ENCODE measurements around the gene GPR62.
A peak's percentile ranks its signal among the peaks of the same experiment; 100 is the strongest.
"Not testable (repeated sequence)": the region's sequence is repeated elsewhere in the genome, so short reads cannot be mapped to it uniquely, and the experiment has no call there.

Gene GPR62

DNA sequence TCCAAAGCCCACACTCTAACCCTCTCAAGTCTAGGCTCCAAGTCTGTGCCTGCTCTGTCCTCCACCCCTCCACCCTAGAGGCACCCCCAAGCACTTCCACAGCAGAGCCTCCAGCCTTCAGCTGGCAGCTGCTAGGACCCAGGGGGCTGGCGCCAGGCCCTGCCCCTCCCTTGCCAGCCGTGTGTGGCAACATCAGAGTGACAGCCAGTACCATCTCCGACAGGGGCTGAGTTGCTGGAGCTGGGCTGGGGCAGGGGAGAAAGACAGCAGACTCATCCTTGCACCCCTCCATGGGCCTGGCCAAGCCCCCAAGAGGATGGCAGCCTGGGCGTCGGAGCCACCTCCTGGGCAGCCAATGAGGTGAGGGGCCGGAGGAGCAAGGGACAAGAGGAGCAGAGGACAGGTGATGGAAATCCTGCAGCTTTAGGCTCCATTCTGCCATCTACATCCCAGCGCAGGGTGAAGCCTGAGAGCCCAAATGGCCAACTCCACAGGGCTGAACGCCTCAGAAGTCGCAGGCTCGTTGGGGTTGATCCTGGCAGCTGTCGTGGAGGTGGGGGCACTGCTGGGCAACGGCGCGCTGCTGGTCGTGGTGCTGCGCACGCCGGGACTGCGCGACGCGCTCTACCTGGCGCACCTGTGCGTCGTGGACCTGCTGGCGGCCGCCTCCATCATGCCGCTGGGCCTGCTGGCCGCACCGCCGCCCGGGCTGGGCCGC, at the start of gene GPR62:
Gene GPR62 (plus strand): TSS at position 207 of the 718 bp plus-strand sequence. CDS start 272 bp downstream, at position 479.
- DNase-seq = peak; percentile 42

DNA sequence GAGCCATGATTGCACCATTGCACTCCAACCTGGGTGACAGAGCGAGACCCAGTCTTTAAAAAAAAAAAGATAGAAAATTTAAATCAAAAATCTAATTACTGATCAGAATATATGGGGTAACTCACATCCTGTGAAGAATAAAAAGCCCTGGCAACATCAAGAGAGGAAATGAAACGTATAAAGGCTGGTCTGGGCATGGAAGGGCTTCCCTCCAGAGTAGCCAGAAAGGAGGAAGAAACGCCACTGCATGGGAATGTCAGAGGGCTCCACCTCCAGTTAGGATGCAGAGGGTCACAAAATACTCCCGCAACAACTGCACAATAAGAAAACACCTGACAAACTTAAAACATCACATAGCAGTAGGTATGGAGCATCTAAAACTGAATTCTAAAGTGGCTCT, 47.2 kb upstream of the GPR62 start:
- DNase-seq = no peak

DNA sequence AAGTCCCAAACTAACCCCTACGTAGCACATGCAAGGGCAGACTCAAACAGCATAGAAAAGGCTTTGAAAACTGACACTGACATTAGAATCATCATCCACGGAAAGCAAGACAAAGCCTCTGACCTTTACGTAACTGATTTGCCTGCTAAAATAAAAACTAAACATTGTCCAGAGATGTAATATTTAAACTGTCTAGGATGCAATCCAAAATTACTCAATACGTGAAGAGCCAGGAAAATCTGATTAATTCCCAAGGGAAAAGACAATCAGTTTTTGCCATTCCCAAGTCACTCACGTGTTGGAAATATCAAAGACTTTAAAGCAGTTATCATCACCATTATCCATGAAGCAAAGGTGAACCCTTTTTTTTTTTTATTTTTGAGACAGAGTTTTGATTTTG, 38.8 kb upstream of the GPR62 start:
- no peak for DNase-seq

- no peak for DNase-seq
Measured at GRCh38 chr3:51921081-51921578, 34.1 kb upstream of the GPR62 start.

DNA sequence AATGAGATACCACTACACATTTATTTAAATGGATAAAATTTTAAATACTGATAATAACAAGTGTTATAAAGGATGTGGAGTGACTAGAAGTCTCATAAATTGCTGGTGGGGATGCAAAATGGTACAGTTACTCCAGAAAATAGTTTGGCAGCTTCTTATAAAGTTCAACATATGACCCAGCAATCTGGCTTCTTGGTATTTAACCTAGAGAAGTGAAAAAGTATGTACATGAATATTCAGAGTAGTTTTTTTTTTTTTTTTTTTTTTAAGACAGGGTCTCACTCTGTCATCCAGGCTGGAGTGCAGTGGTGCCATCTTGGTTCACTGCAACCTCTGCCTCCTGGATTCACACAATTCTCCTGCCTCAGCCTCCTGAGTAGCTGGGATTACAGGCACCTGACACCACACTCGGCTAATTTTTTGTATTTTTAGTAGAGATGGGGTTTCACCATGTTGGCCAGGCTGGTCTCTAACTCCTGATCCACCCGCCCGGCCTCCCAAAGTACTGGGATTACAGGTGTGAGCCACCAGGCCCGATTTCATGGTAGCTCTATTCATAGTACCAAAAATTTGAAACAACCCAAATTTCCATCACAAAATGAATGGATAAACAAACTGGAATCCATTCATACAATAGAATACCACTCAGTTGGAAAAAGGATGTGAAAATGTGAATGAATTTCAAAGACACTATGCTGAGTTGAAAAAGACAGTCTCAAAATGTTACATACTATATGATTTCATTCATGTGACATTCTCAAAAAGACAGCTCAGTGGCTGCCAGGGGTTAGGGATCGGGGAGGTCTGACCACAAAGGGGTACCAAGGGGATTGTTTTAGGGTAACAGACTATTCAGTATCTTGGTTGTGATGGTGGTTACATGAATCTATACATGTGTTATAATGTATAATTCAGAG, 27.9 kb upstream of the GPR62 start:
- no peak for DNase-seq

DNA sequence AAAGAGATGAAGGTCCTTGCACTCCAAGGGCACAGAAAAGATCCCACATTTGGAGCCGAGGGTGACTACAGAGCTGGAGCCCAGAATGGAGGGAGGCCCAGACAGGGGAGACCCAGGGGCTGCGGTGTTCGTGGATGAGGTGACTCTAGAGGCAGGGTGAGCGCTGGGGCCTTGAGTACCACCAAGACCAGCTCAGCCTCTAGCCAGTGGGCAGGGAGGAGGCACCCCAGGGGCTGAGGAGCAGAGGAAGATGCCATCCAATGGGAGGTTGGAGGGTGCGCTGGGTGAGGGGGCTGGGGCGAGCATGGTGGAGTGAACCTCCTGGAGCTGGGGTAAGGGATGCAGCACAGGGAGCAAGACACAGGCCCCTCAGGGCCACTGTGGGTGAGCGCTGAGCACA, 26.7 kb upstream of the GPR62 start:
- DNase-seq = no peak

GRCh38 chr3:51928981-51929380, 26.2 kb upstream of the GPR62 start:
- DNase-seq = not testable (repeated sequence)

- no peak for DNase-seq
Measured at GRCh38 chr3:51929420-51930003, 25.7 kb upstream of the GPR62 start.

- DNase-seq = no peak
Measured at GRCh38 chr3:51930439-51930838, 24.7 kb upstream of the GPR62 start.

DNA sequence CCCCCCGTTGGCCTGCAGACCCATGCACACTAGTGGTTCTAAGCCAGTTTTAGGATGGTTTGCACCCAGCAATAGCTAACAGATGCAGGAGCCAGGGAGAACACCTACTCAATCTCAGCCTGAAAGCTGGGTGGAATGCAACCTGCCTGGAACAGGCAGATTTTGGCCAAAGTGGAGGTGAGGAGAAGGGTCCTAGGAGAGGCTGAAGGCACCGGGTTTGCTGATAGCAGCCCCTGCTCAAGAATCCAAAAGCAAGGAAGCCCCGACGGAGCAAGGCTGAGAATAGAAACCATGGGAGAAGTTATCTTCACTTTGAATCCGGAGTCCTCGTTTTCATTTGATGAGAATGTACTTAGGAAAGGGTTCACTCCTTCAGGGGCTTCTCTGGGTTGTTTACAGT, 23.4 kb upstream of the GPR62 start:
- DNase-seq = no peak

DNA sequence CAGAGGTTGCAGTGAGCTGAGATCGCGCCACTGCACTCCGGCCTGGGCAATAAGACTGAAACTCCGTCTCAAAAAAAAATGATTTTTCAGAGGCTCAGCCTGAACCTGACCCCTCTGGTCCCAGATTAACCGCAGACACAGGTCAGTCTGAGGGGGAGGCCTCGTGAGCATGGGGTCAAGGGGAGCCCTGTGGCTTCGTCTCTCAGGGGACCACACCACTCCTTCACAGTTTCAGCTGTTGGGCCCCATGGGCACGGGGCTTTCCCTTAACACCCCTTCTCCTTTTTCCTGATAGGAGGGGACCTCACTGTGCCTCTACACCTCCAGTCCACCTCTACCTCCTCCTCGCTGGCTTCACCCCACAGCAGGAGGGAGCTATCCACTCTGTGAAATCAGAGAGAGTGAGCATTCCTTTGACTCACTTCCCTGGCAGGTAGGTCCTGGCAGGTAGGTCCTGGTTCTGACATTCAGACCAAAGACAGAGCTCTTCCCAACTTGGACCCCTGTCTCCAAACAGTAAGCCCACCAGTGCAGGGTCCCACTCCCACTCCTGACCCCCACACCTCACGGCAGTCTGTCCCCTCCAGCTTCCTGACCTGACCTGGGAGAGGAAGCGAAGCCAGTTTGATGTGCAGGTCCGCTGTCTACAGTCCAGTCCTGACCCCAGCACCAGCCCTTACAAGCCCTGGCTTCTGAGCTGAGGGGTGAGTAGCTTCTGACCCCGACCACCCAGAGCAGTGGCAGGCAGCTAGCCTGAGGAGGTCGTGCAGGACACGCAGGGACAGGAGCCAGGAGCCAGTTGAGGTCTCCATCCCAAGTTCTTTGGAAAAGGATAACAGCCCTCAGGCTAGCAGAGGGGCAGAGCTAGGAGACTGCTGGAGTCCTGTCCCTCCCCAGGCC, 22.5 kb upstream of the GPR62 start:
- DNase-seq = no peak

DNA sequence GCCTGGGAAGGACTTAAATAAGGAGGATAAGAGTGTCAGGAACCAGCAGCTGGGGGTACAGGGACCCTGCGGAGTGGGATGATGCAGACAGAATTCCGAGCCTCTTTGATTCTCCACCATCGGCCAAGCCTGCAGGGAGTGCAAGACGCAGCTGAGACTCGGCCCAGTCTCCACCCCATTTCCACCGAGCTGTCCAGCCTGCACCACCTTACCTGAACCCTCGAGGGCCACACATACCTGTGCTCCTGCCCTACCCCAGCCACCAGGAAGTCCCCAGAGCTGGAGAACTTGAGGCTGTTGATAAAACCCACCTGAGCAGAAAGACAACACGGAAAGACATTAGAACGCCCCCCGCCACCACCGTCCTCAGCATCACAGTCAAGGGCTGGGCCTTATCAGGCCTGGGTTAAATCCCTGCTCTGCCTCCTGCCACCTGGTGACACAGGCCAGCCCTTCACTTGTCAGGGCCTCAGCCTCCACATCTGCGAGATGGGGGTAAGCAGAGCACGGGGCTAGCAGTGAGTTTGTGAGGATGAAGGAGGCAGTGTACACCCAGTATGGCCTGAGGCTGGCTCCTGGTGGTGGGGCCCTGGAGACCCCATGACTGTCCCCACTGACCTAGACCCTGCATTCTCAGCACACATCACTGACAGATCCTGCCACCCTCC, 21.6 kb upstream of the GPR62 start:
- no peak for DNase-seq

GRCh38 chr3:51934139-51934850, 20.9 kb upstream of the GPR62 start:
- no peak for DNase-seq

- DNase-seq = no peak
Measured at GRCh38 chr3:51934991-51935885, 19.9 kb upstream of the GPR62 start.

DNA sequence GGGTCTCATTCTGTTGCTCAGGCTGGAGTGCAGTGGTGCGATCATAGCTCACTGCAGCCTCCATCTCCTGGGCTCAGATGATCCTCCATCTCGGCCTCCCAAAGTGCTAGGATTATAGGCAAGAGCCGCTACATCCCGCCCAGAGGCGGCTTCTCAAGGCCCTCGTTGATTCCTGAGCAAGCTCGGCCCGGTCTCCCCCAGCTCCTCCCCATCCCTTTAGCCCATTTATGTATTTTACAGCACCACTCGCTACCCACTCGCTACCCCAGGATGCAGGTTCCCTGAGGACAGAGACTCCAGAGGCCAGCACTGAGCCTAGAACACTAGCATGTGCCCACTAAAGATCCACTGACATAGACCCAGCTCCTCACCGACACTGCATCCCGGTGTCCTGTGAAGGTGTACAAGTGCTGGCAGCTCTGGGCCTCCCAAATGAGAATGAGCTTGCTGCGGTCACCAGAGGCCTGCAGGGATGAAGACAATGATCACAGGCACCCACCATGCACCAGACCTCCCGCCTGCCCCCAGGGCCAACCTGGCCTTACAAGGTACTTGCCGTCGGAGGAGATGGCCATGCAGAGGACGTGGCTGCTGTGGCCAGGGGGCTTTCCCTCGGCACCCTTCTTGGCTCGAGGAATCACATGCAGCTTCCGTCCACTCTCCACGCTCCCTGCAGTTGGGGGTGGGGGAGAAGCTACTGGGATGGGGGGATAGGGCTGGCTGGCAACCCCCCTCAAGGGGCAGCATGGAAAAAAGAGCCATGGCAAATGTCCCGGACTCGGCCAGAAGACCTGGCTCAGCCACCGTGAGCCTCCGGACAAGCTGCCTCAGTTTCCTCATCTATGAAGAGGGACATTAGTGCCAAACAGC, 19.1 kb upstream of the GPR62 start:
- DNase-seq = no peak

- no peak for DNase-seq
Measured at GRCh38 chr3:51937014-51937413, 18.2 kb upstream of the GPR62 start.

DNA sequence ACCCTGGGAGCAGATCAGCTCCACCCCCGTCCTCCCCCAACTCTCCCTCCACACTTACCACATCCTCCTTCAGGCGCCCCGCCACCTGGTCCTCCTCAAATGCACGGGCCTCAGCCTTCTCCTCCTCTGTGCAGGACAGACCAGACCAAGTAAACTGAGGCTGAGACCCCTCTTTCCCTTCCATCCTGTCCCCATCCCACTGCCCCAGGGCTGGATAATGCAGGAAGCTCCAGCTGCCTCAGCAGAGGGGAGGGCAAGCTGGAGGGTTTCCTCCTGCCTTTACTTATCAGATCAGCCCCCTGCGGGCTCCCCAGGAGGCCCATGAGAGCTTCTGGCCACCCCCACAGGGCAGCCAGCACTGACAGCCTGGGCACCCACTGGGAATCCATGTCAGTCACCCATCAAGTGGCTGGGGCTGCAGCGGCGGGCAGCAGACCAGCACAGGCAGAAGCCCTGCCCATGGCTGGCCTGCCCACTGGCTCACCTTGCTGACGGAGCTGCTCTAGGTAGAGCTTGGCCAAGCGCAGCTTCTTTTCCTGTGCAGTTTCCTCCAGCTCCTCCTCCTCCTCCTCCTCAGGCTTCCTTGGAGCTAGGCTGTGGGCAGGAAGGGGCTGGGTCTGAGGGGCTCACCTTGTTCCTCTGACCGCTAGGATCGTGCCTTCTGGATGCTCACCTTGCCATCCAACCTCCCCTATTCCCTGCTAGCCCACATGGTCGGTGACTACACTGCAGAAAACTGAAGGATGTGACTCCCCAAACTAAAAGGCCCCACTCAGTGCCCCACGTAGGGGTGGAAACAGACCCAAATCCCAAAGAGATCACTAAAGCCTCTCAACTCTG, 17.4 kb upstream of the GPR62 start:
- DNase-seq = no peak

DNA sequence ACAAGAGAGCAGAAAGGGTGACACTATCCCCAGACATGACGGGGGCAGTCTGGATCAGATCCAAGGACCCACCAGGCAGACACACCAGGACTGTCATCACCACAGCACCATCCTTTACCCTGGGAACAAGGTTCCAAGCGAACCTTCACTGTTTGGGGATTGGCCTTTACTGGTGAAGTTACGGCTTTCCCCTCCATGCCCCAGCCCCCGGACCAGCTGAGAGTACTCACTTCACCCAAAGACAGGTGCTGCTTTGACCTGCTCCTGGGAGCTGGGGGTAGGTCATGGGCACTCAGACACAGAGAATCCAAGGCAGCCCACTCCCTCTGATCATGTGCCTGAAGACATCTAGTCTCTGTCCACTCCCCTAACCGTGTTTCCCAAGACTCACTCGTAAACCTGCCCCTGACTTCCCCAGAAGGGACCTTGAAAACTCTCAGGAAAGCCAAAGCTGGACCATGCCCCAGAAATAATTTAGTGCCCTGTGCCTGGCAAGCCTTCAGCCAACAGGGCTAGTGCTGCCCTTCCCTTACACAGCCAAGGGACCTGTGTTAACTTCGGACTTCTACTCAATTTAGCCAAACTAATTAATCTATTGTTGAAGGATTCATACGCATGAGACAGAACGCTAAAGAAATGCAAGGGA, 16.3 kb upstream of the GPR62 start:
- DNase-seq = no peak
